ENCODE measurements around the gene C2CD2.

The C2CD2 gene

DNA sequence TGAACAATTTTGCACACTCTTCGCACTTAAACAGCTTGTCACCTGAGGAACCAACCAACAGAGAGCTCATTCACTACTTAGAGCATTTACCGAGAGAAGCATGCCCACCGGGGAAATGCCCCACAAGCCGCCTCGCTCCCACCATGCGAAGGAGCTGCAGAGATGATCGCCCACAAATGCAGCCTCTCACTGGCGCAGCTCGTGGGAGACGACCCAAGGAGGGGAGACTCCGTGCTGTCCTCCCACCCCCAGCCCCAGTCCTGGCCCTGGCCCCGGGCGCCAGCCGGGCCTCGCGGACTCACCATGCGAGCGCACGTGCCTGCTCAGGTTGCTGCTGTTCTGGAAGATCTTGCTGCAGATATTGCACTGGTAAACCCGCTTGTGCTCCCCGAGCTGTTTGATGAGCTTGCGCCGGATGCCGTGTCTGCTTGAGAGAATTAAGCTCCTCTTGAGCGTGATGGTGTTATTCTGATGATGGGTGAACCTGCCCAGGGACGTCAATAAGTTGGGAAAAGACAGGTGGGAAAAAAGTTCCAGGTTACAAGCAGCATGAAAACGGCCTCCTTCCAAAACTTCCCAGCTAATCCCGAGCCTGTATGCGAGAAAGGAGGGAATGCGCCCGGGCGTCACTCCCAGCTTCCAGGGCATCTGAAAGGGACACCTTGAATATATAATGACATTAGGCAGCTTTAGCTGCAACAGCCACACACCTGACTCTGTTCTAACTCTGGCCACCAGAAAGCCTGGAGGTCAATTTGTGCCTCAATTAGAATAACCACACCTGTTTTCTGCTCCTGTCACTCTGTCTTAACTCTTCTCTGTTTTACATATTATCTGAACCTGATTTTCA is 117.4 kb downstream of the C2CD2 start:
- DNase-seq: no peak

DNA sequence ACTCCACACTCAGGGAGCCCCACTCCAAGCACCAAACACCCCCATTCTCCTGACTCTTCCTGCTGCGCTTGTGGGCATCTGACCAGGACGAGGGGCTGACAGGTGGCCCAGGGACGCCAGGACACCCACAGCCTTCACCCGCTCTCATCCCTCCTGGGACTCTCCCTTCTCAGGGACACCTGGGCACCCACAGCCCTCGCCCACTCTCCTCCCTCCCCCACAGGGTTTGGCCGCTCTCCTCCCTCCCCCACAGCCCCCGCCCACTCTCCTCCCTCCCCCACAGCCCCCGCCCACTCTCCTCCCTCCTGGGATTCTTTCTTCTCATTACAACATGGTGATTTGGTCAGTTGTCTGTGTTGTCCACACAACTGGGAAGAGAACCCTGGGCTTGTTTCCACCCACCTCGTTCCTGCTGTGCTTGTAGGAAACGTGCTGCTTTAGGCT is 118.1 kb downstream of the C2CD2 start:
- DNase-seq: no peak
